GM19395 (cell line): ENCODE results near the gene ADPRM.
"Not testable (repeated sequence)": the region's sequence is repeated elsewhere in the genome, so short reads cannot be mapped to it uniquely, and the experiment has no call there.

Experiments used
- ATAC-seq: cut with Tn5 transposase; IDR thresholded peaks from one replicate; pipeline ENCODE4 v1.9.1; 2021; ENCODE audit warnings: mild to moderate bottlenecking, moderate library complexity; ENCODE audit not compliant: unreplicated experiment

ADPRM gene

GRCh38 chr17:10698096-10698818 is 863 bp downstream of the ADPRM start:
- no peak for ATAC-seq

- no peak for ATAC-seq
These were observed 2.5 kb downstream of the ADPRM start for GRCh38 chr17:10699856-10700255.

- ATAC-seq: no peak
These were observed 5.2 kb downstream of the ADPRM start for GRCh38 chr17:10702574-10702973.

DNA sequence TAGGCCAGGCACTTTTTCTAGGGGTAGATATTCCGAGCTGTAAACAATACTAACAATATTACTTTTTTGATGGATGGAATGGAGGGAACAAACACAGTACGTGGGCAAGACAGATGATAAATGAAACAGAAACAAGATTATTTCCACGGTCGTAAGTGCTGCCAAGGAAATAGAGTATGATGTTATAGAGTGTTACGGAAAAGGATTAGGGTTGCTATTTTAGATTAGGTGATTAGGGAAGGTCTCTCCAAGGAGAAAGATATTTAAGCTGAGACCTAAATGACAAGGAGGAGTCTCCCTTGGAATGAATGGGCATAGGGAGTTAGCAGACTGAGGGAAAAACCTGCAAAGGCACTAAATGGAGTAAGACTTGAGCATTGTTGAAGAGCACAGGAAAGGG is 8.3 kb downstream of the ADPRM start:
- no peak for ATAC-seq

GRCh38 chr17:10713318-10713717 is 15.9 kb downstream of the ADPRM start:
- no peak for ATAC-seq

- no peak for ATAC-seq
These were observed 18.8 kb downstream of the ADPRM start for GRCh38 chr17:10716218-10716617.

- no peak for ATAC-seq
These were observed 21.2 kb downstream of the ADPRM start for GRCh38 chr17:10718547-10718946.

DNA sequence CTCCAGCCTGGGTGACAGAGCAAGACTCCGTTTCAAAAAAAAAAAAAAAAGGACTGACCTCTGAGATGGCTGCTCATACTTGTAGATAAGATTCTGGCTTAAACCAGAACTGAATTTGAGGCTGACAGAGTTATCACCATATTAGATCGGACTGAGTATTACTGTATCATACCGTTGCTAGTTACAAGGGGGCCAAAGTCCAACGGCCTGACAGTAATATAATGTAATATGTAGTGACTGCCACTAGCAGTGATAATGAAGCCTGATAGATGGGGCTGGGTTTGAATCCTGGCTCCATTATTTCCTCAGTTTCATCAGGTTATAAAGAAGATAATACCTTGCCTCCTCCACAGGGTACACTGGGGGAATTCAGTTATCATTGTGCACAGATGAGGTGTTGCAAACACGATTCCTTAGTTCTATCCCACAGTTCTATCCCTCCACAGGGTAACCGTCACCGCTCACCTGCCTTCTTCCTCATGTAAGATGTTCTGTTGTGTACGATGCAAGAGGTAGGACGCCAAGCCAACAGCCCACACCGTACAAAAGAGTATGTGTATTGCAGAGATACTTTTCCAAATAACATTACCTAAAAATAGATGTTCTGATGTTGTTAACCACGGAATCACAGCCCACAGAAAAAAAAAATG is 27.3 kb downstream of the ADPRM start:
- ATAC-seq: no peak

GRCh38 chr17:10725262-10725661 is 27.9 kb downstream of the ADPRM start:
- ATAC-seq: no peak

DNA sequence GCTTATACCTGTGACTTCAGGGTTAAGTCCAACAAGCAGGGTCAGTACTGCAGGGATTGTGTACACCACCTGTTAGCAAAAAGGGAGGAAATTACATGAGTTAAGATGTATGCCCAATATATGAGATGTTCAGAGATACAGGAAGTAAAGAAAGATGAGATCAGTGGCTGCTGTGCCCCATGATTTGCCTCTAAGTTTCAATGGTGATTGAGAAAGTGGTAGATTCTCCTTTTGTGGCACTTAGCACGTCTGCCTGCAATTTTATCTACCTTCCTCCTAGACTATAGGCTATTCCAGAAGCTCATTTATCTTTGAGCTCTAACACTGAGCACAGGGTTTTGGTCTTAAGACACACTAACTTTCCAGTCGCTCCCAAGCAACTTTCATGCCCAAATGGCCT is 28.8 kb downstream of the ADPRM start:
- ATAC-seq: no peak

DNA sequence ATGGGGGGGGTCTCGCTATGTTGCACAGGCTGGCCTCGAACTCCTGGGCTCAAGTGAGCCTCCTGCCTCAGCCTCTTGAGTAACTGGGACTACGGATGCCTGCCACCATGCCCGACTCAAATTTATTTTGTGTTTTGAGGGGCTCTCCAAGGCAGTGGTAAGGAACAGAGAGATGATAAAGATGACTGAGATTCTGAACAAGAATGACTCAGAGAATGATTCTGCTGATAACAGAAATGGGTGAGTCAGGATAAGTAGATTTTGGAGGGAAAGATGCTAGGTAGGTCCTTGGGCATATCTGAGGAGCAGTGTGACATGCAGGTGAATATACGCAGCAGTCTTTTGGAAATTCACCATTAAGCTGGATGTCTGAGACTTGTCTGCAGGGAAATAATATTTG is 29.8 kb downstream of the ADPRM start:
- no peak for ATAC-seq

DNA sequence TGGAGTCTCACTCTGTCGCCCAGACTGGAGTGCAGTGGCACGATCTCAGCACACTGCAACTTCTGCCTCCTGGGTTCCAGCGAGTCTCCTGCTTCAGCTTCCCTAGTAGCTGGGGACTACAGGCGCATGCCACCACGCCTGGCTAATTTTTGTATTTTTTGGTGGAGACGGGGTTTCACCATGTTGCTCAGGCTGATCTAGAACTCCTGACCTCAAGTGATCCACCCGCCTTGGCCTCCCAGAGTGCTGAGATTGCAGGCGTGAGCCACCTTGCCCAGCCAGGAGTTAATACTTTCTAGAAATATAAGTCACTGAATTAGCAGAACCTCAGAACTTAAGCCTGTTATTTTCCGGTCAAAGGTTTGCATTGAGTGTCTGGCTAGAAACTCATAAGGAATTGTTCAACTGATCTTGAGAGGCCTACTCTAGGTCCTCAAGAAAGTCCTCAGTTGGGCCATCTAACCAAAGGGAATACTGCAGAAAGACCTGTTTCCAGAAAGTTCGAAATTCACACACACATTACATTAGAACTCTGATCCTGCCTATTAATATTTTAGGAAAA is 31.0 kb downstream of the ADPRM start:
- no peak for ATAC-seq

GRCh38 chr17:10729334-10730193 is 32.2 kb downstream of the ADPRM start, which contains the start of gene TMEM220:
Gene TMEM220 (minus strand): TSS chr17:10730023. CDS start chr17:10729851, 172 bp downstream.
- peak; percentile 63 for ATAC-seq

DNA sequence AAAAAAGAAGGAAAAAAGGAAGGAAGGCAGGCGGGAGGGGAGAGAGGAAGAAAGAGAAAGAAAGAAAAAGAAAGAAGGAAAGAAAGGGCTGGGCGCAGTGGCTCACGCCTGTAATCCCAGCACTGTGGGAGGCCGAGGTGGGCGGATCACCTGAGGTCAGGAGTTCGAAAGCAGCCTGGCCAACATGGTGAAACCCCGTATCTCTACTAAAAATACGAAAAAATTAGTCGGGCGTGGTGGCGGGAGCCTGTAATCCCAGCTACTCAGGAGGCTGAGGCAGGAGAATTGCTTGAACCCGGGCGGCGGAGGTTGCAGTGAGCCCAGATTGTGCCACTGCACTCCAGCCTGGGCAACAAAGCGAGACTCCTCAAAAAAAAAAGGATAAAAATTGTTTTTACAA is 32.9 kb downstream of the ADPRM start:
- ATAC-seq: not testable (repeated sequence)

DNA sequence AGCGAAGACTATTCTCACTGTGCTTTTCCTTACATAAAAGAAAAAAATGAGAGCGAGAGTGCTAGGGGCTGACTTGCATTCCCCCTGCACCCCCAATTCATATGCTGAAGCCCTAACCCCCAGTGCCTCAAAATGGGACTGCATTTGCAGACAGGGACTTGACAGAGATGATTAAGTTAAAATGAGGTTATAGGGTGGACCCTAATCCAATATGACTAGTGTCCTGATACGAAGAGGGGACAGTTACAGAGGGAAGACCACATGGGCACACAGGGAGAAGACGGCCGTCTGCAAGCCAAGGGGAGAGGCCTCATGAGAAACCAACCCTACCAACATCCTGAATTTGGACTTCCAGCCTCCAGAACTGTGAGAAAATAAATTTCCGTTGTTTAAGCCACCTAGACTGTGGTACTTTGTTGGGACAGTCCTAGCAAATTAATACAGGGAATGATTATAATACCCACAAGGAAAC is 34.0 kb downstream of the ADPRM start:
- no peak for ATAC-seq

DNA sequence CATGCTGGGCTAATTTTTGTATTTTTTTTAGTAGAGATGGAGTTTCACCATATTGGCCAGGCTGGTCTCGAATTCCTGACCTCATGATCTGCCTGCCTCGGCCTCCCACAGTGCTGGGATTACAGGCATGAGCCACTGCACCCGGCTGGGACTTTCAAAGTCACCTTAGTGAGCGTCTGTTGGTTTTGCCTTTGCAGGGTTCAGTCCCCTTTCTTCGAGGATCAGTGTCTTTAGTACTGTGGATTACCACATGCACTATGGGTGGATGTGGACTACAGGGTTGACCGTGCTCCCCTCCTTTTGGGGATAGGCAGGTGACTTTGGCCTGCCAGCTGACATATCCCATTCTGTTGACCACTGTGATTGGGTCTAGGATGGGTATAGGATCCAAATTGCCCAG is 34.7 kb downstream of the ADPRM start:
- not testable (repeated sequence) for ATAC-seq

- ATAC-seq: no peak
These were observed 36.3 kb downstream of the ADPRM start for GRCh38 chr17:10733666-10734065.

DNA sequence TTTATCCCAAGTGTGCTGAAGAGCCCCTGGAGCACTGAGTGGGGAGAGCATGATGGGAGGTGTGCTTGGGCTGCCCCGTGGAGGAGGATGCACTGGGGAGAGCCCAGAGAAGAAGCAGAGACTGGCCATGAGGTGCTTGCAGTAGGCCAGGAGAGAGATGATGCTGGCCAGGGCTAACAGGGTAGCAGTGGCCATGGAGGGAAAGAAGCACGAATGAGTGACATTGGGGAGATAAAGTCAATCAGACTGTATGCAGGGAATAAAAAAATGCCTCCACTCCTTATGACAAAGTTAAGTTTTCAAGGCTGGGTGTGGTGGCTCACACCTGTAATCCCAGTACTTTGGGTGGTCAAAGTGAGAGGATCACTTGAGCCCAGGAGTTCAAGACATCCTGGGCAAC is 37.9 kb downstream of the ADPRM start:
- no peak for ATAC-seq

DNA sequence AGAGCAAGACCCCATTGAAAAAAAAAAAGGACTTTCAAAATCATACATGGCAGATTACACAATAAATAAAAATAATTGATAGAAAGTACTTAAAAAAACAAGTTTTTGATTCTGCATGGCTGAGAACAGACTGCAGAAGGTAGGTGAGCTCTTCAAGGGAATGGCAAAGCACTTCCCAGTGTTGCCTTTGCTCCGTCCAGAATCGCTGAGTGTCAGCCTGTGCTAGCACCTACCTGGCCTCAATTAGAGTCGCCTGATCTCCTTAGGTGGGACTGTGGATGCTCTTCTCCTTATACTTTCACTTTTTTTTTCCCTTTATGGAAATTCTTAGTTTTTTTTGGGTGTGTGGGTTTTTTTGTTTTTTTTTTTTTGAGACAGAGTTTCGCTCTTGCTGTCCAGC is 38.4 kb downstream of the ADPRM start:
- no peak for ATAC-seq

- ATAC-seq: peak; percentile 56
These were observed 39.8 kb downstream of the ADPRM start for GRCh38 chr17:10737168-10737622.

GRCh38 chr17:10737736-10738135 is 40.3 kb downstream of the ADPRM start:
- no peak for ATAC-seq
